Lower leg skin (tissue), 3 donors: Measurements from ENCODE around the gene JCAD.

ENCODE experiments used
- POLR2A ChIP-seq, 2 donors: fragments of 450-650 bp; IDR thresholded peaks; one replicate each; pipeline ENCODE4 v1.6.1; 2016 to 2017; ENCODE audit warnings: antibody characterized with exemption in 2 of 2, mild to moderate bottlenecking in 1 of 2, moderate library complexity in 1 of 2
- TF ChIP-seq, protein P1 (sequence below), 3 donors: fragments of 450-650 bp; IDR thresholded peaks; one replicate each; pipeline ENCODE4 v1.5.1; 2016; ENCODE audit warnings: antibody characterized with exemption in 3 of 3, mild to moderate bottlenecking in 3 of 3, moderate library complexity in 2 of 3

DNA sequence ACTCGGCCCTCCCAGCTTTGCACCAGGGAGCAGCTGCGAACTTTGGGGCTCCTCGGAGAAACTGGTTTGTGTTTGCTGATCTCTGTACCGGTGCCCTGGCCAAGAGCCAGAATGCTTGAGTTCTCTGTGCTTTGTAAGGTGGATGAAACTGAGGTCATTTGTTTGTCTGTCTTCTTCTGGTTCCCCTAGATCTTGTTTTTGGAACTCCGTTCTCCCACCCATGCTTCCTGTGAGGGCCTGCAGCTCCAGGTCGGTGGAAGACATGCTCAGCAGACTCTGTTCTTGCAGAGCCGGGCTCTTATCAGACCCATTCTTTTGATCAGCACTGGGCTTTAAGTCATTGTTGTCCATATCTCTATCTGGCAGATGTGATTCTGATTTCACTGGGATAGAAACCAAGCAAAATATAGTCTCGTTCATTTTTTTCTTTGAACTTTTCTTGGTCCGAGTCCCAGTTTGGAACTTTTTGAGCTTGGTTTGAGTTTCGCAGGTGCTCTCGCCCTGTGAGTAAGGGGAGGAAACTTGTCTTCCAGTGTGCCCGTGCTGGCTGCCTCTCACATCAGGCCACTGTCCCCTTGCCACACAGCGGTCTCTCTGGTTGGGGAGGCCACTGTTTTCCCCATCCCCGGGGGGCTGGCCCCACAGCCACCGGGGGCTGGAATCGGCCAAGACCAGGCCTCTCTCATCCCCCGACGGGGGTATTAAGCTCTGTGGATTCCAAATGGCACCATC is 31.2 kb downstream of the JCAD start:
- TF ChIP-seq, protein P1, sequence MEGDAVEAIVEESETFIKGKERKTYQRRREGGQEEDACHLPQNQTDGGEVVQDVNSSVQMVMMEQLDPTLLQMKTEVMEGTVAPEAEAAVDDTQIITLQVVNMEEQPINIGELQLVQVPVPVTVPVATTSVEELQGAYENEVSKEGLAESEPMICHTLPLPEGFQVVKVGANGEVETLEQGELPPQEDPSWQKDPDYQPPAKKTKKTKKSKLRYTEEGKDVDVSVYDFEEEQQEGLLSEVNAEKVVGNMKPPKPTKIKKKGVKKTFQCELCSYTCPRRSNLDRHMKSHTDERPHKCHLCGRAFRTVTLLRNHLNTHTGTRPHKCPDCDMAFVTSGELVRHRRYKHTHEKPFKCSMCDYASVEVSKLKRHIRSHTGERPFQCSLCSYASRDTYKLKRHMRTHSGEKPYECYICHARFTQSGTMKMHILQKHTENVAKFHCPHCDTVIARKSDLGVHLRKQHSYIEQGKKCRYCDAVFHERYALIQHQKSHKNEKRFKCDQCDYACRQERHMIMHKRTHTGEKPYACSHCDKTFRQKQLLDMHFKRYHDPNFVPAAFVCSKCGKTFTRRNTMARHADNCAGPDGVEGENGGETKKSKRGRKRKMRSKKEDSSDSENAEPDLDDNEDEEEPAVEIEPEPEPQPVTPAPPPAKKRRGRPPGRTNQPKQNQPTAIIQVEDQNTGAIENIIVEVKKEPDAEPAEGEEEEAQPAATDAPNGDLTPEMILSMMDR (IDR thresholded peaks at IDR 0.05) = no peak
- no peak for TF ChIP-seq POLR2A (IDR thresholded peaks at IDR 0.05)
